G401.6 (cell line): Measurements from ENCODE around the gene DTL.

Experiments
- FAIRE-seq: peaks from 2 replicates; lab custom pipeline; 2012; peaks lifted over from hg19 to GRCh38; lab: Jason Lieb, UNC

DTL gene

GRCh38 chr1:212133319-212133718, 97.8 kb downstream of the DTL start:
- no peak for FAIRE-seq

DNA sequence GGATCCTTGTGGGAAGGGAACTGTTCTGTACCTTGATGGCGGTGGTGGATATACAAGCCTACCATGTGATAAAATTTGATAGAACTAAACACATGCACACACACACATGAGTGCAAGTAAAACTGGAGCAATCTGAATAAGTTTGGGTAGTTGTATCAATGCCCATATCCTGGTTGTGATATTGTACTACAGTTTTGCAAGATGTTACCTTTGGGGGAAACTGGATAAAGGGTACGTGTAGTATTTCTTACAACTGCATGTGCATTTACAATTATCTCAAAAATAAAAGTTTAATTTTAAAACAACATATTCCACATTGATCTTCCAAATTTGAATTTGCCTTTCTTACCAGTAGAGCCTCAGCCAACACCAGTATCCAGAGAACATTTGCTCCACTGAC, 99.6 kb downstream of the DTL start:
- FAIRE-seq, result no peak

DNA sequence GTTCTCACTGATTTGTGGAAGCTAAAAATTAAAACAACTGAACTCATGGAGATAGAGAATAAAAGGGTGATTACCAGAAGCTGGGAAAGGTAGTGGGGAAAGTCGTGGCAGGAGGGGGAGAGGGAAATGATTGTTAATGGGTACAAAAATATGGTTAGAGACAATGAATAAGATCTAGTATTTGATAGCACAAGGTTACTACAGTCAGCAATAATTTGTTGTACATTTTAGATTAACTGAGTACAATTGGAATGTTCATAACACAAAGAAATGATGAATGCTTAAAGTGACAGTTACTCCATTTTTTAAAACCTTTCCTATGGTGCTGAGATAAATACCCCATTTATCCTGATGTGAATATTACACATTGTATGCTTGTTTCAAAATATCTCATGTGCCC, 102.3 kb downstream of the DTL start:
- FAIRE-seq, result no peak

GRCh38 chr1:212138457-212138856, 102.9 kb downstream of the DTL start:
- no peak for FAIRE-seq

- FAIRE-seq, result no peak
Observed at GRCh38 chr1:212139526-212140135, 104.1 kb downstream of the DTL start.

DNA sequence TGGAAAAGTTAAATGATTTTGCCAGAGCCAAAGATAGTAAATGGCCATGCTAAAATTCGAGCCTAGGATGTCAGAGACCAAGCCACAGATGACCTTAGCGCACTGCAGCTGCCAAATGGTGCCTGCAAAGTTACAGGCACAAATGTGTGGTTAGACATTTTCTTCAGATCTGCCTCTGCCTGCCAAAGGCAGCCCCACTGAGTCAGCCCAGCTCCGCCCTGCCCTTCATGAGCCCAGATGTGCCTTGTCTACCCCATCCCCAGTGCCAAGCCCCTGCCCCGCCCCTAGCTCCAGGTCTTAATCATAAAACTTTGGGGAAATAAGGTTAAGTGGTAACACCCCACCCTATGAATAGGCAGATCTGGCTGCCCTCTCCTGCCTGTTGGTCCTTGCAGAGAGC, 105.9 kb downstream of the DTL start:
- no peak for FAIRE-seq

GRCh38 chr1:212142883-212143530, 107.5 kb downstream of the DTL start:
- FAIRE-seq, result no peak

- FAIRE-seq, result no peak
Observed at GRCh38 chr1:212147581-212148033, 112.1 kb downstream of the DTL start.

GRCh38 chr1:212149566-212149965, 114.0 kb downstream of the DTL start:
- FAIRE-seq, result no peak

GRCh38 chr1:212152308-212152693, 116.8 kb downstream of the DTL start:
- FAIRE-seq, result no peak

- no peak for FAIRE-seq
Observed at GRCh38 chr1:212152869-212153268, 117.3 kb downstream of the DTL start.

DNA sequence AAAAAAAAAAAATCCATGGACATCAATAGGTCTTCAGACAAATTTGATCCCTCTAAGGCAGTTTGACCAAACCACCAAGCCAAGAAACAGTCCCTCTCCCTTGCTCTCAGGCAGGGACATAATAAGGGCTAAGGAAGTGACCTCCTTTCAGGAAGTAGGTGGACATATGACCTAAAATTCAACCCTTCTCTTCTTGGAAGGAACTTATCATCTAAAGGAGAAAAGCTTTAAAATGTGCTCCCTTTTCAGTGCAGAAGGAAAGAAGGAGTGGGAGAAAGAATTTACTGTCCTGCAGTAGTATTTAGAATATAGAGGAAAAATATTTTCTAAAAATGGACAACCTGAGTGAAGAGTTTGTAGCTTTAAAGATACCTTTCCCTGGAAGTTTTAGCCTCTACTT, 118.1 kb downstream of the DTL start:
- FAIRE-seq, result no peak
